Right lobe of liver (tissue), 4 donors: ENCODE data around the gene CNNM1.

ENCODE experiments used
- POLR2A ChIP-seq: fragments of 450-650 bp; IDR thresholded peaks from one replicate; pipeline ENCODE4 v1.6.1; 2017; ENCODE audit warnings: antibody characterized with exemption, mild to moderate bottlenecking
- TF ChIP-seq, protein P1 (sequence below), 4 donors: fragments of 200-600 bp in 3 of 4; fragments of 450-650 bp in 1 of 4; IDR thresholded peaks; one replicate each; pipeline versions ENCODE4 v1.5.1 to v1.8.0; 2016 to 2022; ENCODE audit warnings: antibody characterized with exemption in 4 of 4, mild to moderate bottlenecking in 2 of 4
- donor health status: DM: no; HTN: no; CAD: no.
- donor health status: DM: no; HTN: no; CAD: no.
- donor health status: DM: no; HTN: yes; CAD: no.

DNA sequence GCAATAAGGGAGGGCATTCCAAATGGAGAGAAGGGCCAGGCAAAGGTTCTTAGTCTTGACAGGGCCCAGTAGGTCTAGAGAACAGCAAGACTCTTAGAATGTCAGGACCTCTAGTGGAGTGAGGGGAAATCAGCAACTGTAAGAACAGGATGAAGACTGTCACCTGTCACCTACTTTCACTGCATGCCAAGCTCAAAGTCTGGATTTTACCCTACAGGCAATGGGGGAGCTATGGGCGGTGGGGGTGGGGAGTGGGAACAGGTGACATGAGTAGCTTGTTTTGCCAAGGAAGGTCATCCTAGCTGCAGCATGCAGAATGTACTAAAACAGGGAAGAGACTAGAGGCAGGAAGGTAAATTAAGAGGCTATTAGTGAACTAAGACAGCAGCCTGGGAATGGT lies 82.9 kb downstream of the CNNM1 start:
- TF ChIP-seq, protein P1, sequence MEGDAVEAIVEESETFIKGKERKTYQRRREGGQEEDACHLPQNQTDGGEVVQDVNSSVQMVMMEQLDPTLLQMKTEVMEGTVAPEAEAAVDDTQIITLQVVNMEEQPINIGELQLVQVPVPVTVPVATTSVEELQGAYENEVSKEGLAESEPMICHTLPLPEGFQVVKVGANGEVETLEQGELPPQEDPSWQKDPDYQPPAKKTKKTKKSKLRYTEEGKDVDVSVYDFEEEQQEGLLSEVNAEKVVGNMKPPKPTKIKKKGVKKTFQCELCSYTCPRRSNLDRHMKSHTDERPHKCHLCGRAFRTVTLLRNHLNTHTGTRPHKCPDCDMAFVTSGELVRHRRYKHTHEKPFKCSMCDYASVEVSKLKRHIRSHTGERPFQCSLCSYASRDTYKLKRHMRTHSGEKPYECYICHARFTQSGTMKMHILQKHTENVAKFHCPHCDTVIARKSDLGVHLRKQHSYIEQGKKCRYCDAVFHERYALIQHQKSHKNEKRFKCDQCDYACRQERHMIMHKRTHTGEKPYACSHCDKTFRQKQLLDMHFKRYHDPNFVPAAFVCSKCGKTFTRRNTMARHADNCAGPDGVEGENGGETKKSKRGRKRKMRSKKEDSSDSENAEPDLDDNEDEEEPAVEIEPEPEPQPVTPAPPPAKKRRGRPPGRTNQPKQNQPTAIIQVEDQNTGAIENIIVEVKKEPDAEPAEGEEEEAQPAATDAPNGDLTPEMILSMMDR (IDR thresholded peaks at IDR 0.05) = peak; percentile 6 to 35 (median 28)
- TF ChIP-seq POLR2A = no peak
